HepG2 (cell line): ENCODE data around the gene LLGL2. TPM values are rescaled to one million over a fixed set of nuclear protein-coding genes. Genes with fewer than 3 reads are reported as not detected.

ENCODE experiments used
- ARNT ChIP-seq: fragments of 450-650 bp; IDR thresholded peaks from 2 replicates; pipeline ENCODE4 v1.6.1; 2017
- CCDC6 ChIP-seq: sonication (generic); formaldehyde crosslinking; IDR thresholded peaks from 2 replicates; pipeline ENCODE4 v1.8.1; 2022; ENCODE audit warnings: mild to moderate bottlenecking, missing genetic modification reagents, moderate library complexity
- ETV5 ChIP-seq: IDR thresholded peaks from 2 replicates; pipeline ENCODE4 v1.6.1; 2018; ENCODE audit warnings: missing biosample characterization, missing genetic modification reagents, inconsistent platforms, borderline replicate concordance
- FOXA1 ChIP-seq, 2 experiments: fragments of 450-650 bp in 1 of 2; sonication (generic) in 1 of 2; formaldehyde crosslinking in 1 of 2; IDR thresholded peaks; 2 replicates each; pipeline versions ENCODE4 v1.4.0 to v1.6.1; 2016 to 2020; ENCODE audit warnings: missing genetic modification reagents in 1 of 2
- HDAC1 ChIP-seq: sonication (generic); formaldehyde crosslinking; IDR thresholded peaks from 2 replicates; pipeline ENCODE4 v1.5.1; 2020; ENCODE audit warnings: mild to moderate bottlenecking, missing genetic modification reagents
- HMG20A ChIP-seq: IDR thresholded peaks from 2 replicates; pipeline ENCODE4 v1.6.1; 2016; ENCODE audit warnings: borderline replicate concordance
- NFYC ChIP-seq: IDR thresholded peaks from 2 replicates; pipeline ENCODE4 v1.6.1; 2016; ENCODE audit warnings: missing genetic modification reagents, missing compliant biosample characterization
- RBM22 ChIP-seq: fragments of 200-400 bp; formaldehyde crosslinking; optimal IDR thresholded peaks from 2 replicates; pipeline ENCODE3; 2017; ENCODE audit warnings: mild to moderate bottlenecking, low read length, moderate library complexity
- RCOR2 ChIP-seq: IDR thresholded peaks from 2 replicates; pipeline ENCODE4 v1.6.1; 2016; ENCODE audit warnings: missing biosample characterization, missing genetic modification reagents
- SIN3B ChIP-seq: fragments of 150-350 bp; IDR thresholded peaks from 2 replicates; pipeline ENCODE4 v1.6.1; 2014; ENCODE audit warnings: low read length
- SMC3 ChIP-seq: IDR thresholded peaks from 2 replicates; pipeline ENCODE4 v1.6.1; 2011; ENCODE audit warnings: low read length, improper control_type of control experiment
- SP140L ChIP-seq: sonication (generic); formaldehyde crosslinking; IDR thresholded peaks from 2 replicates; pipeline ENCODE4 v1.4.0; 2020; ENCODE audit warnings: missing genetic modification reagents, borderline replicate concordance
- TAF15 ChIP-seq: fragments of 200-400 bp; formaldehyde crosslinking; IDR thresholded peaks from one replicate; pipeline ENCODE4 v1.6.1; 2018; ENCODE audit warnings: mild to moderate bottlenecking, low read depth, low read length; ENCODE audit not compliant: poor library complexity, severe bottlenecking
- TBX3 ChIP-seq: fragments of 450-650 bp; IDR thresholded peaks from 2 replicates; pipeline ENCODE4 v1.6.1; 2017; ENCODE audit warnings: antibody characterized with exemption, mild to moderate bottlenecking, inconsistent platforms, borderline replicate concordance
- THAP11 ChIP-seq: IDR thresholded peaks from 2 replicates; pipeline ENCODE4 v1.6.1; 2016; ENCODE audit warnings: missing biosample characterization, missing genetic modification reagents
- ZBTB1 ChIP-seq: sonication (generic); formaldehyde crosslinking; IDR thresholded peaks from 2 replicates; pipeline ENCODE4 v1.4.0; 2020; ENCODE audit warnings: missing genetic modification reagents, borderline replicate concordance
- ZNF547 ChIP-seq: sonication (generic); formaldehyde crosslinking; IDR thresholded peaks from 2 replicates; pipeline ENCODE4 v1.5.1; 2020; ENCODE audit warnings: mild to moderate bottlenecking, missing genetic modification reagents
- ZNF737 ChIP-seq: sonication (generic); formaldehyde crosslinking; IDR thresholded peaks from 2 replicates; pipeline ENCODE4 v1.5.0; 2020; ENCODE audit warnings: missing genetic modification reagents, mild to moderate bottlenecking, borderline replicate concordance
- ZNF749 ChIP-seq: sonication (generic); formaldehyde crosslinking; IDR thresholded peaks from 2 replicates; pipeline ENCODE4 v1.8.0; 2022; ENCODE audit warnings: mild to moderate bottlenecking, missing genetic modification reagents, moderate library complexity, borderline replicate concordance
- ZNF816 ChIP-seq: sonication (generic); formaldehyde crosslinking; IDR thresholded peaks from 2 replicates; pipeline ENCODE4 v1.8.0; 2022; ENCODE audit warnings: missing genetic modification reagents, mild to moderate bottlenecking, borderline replicate concordance
- polyA plus RNA-seq, 8 experiments: library from polyadenylated mRNA; depleted of rRNA in 3 of 8; stranded (reverse) in 7 of 8; unstranded in 1 of 8; fragments of >200 nt; fragmentation: Illumina TruSeq in 4 of 8; extraction: Trizol in 4 of 8; gene quantifications; 2 replicates each; pipeline versions ENCODE4 v1.2.1 to v1.2.3, GENCODE V29; 2011 to 2016; ENCODE audit warnings: low read depth in 4 of 8, missing spikeins in 1 of 8, mixed read lengths in 1 of 8; ENCODE audit not compliant: insufficient read depth in 1 of 8
- total RNA-seq, 5 experiments: library from RNA; depleted of rRNA; stranded (reverse); fragments of >200 nt; fragmentation: Illumina TruSeq; extraction: Trizol; gene quantifications; 2 replicates each; pipeline ENCODE4 v1.2.3, GENCODE V29; 2016; ENCODE audit warnings: low read depth in 1 of 5
- TF ChIP-seq, protein P1 (sequence below): sonication (generic); formaldehyde crosslinking; IDR thresholded peaks from 2 replicates; pipeline ENCODE4 v1.4.0; 2020; ENCODE audit warnings: missing genetic modification reagents
- TF ChIP-seq, protein P2 (sequence below): fragments of 450-650 bp; IDR thresholded peaks from 2 replicates; pipeline ENCODE4 v1.6.1; 2017; ENCODE audit warnings: mild to moderate bottlenecking
- TF ChIP-seq, protein P3 (sequence below): sonication (generic); formaldehyde crosslinking; conservative IDR thresholded peaks from 2 replicates; pipeline ENCODE4 v1.8.0; 2022; ENCODE audit warnings: mild to moderate bottlenecking, moderate library complexity, missing genetic modification reagents
- TF ChIP-seq, protein P4 (sequence below): sonication (generic); formaldehyde crosslinking; IDR thresholded peaks from 2 replicates; pipeline ENCODE4 v1.5.0; 2020; ENCODE audit warnings: missing genetic modification reagents

The LLGL2 gene
- total and polyA plus RNA-seq, 2 of the 13 experiments (the other 11 are each of a cell fraction or from before 2014, with no cell fraction given): 83.0 to 86.7 TPM

DNA sequence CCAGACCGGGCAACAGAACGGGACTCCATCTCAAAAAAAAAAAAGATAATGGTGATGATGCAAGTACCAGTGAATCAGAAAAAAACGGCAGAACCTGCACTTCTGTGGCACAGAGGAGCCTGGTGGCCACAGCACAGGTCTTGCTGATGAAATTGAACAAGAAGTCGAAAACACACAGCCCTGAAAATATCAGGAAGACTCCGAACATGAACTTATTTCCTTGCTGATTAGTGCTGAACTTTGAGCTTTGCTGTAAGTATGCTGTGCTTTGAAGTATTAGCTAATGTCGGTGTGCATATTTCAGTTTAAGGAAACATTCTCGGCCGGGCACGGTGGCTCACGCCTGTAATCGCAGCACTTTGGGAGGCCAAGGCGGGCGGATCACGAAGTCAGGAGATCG, 51.2 kb downstream of the LLGL2 start (continued):
- TF ChIP-seq ZBTB1 (CRISPR knock-in tag) (no peak), THAP11 (peak; percentile 53; the same call in 1 of the 2 replicates), ZNF737 (CRISPR knock-in tag) (no peak), ARNT (no peak), ETV5 (peak; percentile 30; the same call in 1 of the 2 replicates), ZNF547 (CRISPR knock-in tag) (no peak; the same call in 1 of the 2 replicates), SMC3 (no peak), ZNF749 (no peak), RCOR2 (CRISPR knock-in tag) (peak; percentile 76), HDAC1 (CRISPR knock-in tag) (0 out of 2 replicates have a peak, but pooled peaks have one; percentile 36), ZNF816 (CRISPR knock-in tag) (no peak), TBX3 (no peak; the same call in 1 of the 2 replicates), NFYC (CRISPR knock-in tag) (0 out of 2 replicates have a peak, but pooled peaks have one; percentile 21), HMG20A (CRISPR knock-in tag) (peak; percentile 73; the same call in 1 of the 2 replicates), RBM22 (no peak), CCDC6 (CRISPR knock-in tag) (no peak), FOXA1 (IDR thresholded peaks at IDR 0.05) (no peak), FOXA1 (CRISPR knock-in tag; IDR thresholded peaks at IDR 0.05) (peak; percentile 54; the same call in 1 of the 2 replicates), SP140L (no peak), SIN3B (no peak), TAF15 (no peak)
- TF ChIP-seq, protein P1, sequence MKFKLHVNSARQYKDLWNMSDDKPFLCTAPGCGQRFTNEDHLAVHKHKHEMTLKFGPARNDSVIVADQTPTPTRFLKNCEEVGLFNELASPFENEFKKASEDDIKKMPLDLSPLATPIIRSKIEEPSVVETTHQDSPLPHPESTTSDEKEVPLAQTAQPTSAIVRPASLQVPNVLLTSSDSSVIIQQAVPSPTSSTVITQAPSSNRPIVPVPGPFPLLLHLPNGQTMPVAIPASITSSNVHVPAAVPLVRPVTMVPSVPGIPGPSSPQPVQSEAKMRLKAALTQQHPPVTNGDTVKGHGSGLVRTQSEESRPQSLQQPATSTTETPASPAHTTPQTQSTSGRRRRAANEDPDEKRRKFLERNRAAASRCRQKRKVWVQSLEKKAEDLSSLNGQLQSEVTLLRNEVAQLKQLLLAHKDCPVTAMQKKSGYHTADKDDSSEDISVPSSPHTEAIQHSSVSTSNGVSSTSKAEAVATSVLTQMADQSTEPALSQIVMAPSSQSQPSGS: peak; percentile 29; the same call in 1 of the 2 replicates
- TF ChIP-seq, protein P2, sequence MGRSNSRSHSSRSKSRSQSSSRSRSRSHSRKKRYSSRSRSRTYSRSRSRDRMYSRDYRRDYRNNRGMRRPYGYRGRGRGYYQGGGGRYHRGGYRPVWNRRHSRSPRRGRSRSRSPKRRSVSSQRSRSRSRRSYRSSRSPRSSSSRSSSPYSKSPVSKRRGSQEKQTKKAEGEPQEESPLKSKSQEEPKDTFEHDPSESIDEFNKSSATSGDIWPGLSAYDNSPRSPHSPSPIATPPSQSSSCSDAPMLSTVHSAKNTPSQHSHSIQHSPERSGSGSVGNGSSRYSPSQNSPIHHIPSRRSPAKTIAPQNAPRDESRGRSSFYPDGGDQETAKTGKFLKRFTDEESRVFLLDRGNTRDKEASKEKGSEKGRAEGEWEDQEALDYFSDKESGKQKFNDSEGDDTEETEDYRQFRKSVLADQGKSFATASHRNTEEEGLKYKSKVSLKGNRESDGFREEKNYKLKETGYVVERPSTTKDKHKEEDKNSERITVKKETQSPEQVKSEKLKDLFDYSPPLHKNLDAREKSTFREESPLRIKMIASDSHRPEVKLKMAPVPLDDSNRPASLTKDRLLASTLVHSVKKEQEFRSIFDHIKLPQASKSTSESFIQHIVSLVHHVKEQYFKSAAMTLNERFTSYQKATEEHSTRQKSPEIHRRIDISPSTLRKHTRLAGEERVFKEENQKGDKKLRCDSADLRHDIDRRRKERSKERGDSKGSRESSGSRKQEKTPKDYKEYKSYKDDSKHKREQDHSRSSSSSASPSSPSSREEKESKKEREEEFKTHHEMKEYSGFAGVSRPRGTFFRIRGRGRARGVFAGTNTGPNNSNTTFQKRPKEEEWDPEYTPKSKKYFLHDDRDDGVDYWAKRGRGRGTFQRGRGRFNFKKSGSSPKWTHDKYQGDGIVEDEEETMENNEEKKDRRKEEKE: no peak
- TF ChIP-seq, protein P3, sequence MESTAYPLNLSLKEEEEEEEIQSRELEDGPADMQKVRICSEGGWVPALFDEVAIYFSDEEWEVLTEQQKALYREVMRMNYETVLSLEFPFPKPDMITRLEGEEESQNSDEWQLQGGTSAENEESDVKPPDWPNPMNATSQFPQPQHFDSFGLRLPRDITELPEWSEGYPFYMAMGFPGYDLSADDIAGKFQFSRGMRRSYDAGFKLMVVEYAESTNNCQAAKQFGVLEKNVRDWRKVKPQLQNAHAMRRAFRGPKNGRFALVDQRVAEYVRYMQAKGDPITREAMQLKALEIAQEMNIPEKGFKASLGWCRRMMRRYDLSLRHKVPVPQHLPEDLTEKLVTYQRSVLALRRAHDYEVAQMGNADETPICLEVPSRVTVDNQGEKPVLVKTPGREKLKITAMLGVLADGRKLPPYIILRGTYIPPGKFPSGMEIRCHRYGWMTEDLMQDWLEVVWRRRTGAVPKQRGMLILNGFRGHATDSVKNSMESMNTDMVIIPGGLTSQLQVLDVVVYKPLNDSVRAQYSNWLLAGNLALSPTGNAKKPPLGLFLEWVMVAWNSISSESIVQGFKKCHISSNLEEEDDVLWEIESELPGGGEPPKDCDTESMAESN: peak; percentile 28; the same call in 1 of the 2 replicates
- TF ChIP-seq, protein P4, sequence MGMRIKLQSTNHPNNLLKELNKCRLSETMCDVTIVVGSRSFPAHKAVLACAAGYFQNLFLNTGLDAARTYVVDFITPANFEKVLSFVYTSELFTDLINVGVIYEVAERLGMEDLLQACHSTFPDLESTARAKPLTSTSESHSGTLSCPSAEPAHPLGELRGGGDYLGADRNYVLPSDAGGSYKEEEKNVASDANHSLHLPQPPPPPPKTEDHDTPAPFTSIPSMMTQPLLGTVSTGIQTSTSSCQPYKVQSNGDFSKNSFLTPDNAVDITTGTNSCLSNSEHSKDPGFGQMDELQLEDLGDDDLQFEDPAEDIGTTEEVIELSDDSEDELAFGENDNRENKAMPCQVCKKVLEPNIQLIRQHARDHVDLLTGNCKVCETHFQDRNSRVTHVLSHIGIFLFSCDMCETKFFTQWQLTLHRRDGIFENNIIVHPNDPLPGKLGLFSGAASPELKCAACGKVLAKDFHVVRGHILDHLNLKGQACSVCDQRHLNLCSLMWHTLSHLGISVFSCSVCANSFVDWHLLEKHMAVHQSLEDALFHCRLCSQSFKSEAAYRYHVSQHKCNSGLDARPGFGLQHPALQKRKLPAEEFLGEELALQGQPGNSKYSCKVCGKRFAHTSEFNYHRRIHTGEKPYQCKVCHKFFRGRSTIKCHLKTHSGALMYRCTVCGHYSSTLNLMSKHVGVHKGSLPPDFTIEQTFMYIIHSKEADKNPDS (CRISPR knock-in tag): no peak
